ENCODE measurements around the gene LPCAT1. TPM values are rescaled to one million over a fixed set of nuclear protein-coding genes. Genes with fewer than 3 reads are reported as not detected.
A peak's percentile ranks its signal among the peaks of the same experiment; 100 is the strongest.

The LPCAT1 gene
- total RNA-seq, 1 experiment from 2014 or later: 47.5 TPM

DNA sequence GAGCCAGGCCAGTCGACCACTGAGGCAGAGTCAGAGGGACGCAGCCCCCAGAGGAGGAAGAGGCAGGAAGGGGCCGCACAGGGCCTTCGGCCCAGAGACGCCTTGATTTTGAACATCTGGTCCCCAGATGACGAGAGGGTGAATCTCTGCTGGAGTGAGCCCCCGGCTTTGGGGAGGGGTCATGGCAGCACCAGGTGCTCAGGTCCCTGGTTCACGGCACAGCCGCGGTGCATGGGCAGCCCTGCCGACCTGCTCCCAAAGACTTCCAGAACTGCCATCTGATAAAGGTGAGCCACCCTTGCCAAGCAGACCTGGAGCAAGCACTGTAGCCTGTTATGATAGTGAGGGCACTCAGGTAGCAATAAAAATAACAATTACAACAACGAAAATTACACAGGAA lies 29.8 kb downstream of the LPCAT1 start:
- DNase-seq (ENCODE audit: low read depth, low spot score): no peak
- in situ Hi-C loops (cut with HindIII; ENCODE audit: low pct_unique_long_range_greater_than_20kb, low sequenced_read_pairs): no loop called here

DNA sequence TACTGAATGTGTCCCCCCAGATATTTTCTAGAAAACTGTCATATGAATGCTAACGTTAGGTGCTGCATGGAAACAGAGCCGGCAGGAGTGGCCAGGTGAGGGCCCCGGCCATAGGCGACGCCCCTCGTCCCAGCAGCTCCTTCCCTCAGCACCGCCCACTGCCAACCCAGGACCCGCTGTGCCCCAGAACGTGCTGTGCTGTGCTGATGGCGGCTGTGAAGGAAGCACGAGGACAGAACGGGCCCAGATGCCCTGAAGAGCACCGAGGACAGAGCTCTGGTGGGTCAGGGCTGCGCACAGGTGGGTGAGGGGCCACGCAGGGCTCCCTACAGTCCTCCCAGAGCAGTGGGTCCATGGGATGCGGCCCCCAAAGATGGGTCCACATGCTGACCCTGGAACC lies 30.3 kb downstream of the LPCAT1 start:
- no peak for DNase-seq (ENCODE audit: low read depth, low spot score)
- in situ Hi-C loops (cut with HindIII; ENCODE audit: low pct_unique_long_range_greater_than_20kb, low sequenced_read_pairs): no loop called here

DNA sequence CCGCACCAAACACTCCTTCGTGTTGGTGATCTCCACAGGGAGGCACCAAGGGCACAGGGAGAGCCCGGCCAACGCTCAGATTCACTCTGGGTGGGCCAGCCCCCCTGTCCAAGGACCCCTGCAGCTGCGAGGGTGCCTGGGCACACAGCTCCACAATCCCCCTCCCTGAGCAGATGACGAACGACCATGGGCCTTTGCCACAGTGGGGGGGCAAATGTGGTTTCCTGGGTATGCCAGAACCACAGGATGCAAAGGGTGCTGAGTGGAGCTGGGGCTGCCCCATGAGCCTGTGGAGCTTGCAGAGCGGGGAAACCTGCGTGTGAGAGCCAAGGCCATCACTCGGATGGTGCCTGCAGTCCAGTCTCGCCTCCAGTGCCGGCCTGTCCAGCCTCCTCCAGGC lies 31.0 kb downstream of the LPCAT1 start:
- DNase-seq (ENCODE audit: low read depth, low spot score): no peak
- in situ Hi-C loops (cut with HindIII; ENCODE audit: low pct_unique_long_range_greater_than_20kb, low sequenced_read_pairs): no loop called here

DNA sequence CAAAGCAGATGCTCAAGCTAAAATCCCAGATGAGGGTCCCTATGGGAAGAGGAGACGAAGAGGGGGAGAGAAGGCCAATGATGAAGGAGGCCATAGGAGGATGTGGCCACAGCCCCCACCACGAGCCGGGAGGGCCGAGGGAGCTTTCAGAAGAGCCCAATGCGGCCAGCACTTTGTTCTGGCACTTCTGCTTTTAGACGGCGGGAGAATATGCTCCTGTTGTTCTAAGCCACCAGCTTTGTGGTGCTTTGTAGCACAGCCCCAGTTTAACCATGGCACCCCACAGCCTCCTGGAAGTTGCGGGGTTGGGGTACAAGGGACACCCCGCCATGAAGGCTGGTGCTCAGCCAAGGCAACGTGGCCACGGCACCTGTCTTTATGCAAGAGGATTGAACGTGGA lies 33.4 kb downstream of the LPCAT1 start:
- DNase-seq (ENCODE audit: low read depth, low spot score): no peak
- in situ Hi-C loops (cut with HindIII; ENCODE audit: low pct_unique_long_range_greater_than_20kb, low sequenced_read_pairs): no loop called here

- in situ Hi-C loops (cut with HindIII; ENCODE audit: low pct_unique_long_range_greater_than_20kb, low sequenced_read_pairs): no loop called here
These were observed 34.0 kb downstream of the LPCAT1 start for GRCh38 chr5:1489754-1490153.

GRCh38 chr5:1488882-1489680 lies 34.7 kb downstream of the LPCAT1 start:
- in situ Hi-C loops (cut with HindIII; ENCODE audit: low pct_unique_long_range_greater_than_20kb, low sequenced_read_pairs): no loop called here

More at GRCh38 chr5:1489754-1490153, 34.0 kb downstream of the LPCAT1 start:
- no peak for DNase-seq (ENCODE audit: low read depth, low spot score)

DNA sequence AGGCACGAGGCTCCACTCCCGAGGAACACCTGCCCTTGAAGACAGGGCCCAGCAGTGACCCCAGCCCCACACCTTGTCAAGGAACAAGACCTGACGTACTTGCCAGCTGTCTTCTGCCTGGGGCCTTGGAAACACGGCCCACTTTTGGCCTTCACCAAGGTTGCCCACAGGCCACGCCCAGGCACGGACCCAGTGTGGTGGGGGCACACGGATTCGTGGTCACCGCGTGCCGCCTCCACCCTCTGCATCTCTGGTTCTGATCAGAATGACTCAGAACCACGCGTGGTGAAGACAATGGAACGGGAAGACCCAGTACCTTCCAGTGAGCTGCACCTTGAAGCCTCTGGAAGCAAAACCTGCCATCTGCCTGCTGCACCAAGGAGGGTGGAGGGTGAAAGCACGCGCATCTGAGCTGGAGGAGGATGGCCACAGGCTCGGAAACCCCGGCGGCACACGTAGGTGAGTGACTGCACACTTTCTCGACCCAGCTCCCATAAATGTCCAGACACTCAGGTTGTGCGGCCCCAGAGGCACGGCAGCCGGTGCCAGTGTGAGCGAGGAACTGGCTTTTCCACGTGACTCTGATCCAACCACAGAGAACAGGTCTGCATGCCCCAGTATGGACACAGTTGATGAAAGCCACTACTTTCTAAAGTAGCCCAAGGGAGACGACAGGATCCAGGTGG lies 36.5 kb downstream of the LPCAT1 start:
- in situ Hi-C loops (cut with HindIII; ENCODE audit: low pct_unique_long_range_greater_than_20kb, low sequenced_read_pairs): no loop called here
- no peak for DNase-seq (ENCODE audit: low read depth, low spot score)

More at GRCh38 chr5:1488882-1489680, 34.7 kb downstream of the LPCAT1 start:
- DNase-seq (ENCODE audit: low read depth, low spot score): no peak

DNA sequence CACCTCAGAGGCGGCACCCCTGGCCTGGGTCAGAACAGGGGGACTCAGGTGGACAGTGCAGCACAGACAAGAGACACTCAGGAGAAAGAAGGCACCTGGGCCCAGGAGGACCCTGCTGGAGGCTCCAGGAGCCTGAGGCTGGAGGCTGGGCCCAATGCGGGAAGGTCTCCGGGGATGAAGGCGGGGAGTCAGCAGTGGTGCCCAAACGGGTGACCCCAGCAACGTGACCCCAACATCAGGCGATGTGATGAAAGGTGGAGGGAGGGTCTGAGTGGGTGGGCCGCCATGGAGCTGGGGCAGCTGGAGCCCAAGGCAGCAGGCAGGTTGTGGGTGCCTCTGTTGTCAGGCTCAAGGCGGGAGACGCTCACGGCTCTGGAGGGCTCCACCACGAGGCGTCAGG lies 37.5 kb downstream of the LPCAT1 start:
- in situ Hi-C loops (cut with HindIII; ENCODE audit: low pct_unique_long_range_greater_than_20kb, low sequenced_read_pairs): no loop called here
- DNase-seq (ENCODE audit: low read depth, low spot score): no peak

DNA sequence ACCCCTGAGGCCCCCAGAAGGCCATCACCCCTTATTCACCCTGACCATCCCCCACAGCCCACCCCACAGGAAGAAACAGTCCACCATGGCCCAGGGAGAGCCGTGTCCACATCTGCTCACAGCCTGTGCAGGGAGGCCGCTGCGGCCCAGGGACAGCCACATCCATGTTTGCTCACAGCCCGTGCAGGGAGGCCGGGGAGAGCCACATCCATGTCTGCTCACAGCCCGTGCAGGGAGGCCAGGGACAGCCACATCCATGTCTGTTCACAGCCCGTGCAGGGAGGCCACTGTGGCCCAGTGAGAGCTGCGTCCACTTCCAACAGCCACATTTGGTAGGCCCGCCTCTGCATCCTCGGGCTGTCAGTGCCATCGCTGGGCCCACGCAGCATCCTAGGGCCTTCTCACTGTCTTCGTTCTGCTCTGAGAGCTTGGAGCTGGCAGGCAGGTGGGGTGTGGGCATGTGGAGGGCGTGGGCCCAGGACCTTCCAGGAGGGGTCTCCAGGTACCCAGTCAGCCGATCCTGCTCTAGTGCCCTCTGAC lies 38.1 kb downstream of the LPCAT1 start:
- no peak for DNase-seq (ENCODE audit: low read depth, low spot score)
- in situ Hi-C loops (cut with HindIII; ENCODE audit: low pct_unique_long_range_greater_than_20kb, low sequenced_read_pairs): no loop called here

- in situ Hi-C loops (cut with HindIII; ENCODE audit: low pct_unique_long_range_greater_than_20kb, low sequenced_read_pairs): no loop called here
- no peak for DNase-seq (ENCODE audit: low read depth, low spot score)
These were observed 38.8 kb downstream of the LPCAT1 start for GRCh38 chr5:1484730-1485578.

DNA sequence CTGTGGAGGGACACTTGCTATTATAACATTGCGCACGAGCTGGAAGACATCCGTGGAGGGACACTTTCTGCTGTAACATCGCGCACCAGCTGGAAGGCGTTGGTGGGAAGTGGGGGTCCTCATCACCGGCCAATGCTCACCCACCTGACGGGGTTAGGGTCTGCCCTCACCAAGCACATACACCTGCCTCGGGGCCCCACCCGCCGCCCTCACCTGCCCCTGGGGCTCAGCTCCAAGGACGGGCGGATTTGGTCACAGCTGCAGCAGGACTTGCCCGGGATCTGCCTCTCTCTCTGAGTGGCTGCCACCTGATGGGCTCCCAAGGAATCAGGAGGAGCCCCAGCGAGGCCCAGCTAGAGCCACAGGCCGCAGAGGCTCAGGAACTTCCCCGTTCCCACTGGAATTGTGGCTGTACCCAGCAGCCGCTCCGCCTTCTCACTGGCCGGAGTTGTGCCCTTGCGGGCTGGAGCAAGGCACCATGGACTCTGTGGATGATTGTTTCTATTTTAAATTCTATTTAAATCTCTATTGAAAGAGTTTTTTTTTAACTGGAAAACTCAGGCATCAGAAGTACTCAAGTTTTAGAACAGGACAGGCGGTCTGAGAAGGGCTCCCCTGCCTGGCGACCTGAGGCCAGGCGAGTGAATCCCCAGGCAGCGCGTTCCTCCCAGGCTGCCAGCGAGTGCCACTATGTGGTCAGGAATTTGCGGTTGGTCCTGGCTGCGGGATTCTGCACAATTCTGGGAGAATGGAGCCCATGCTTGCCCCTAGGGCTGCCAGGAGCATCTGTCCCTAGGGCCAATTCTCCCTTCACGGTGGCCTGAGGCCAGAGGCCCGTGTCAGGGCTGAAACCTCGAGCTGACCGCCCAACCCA lies 39.7 kb downstream of the LPCAT1 start:
- in situ Hi-C loops (cut with HindIII; ENCODE audit: low pct_unique_long_range_greater_than_20kb, low sequenced_read_pairs): no loop called here
- no peak for DNase-seq (ENCODE audit: low read depth, low spot score)

GRCh38 chr5:1483064-1483463 lies 40.7 kb downstream of the LPCAT1 start:
- in situ Hi-C loops (cut with HindIII; ENCODE audit: low pct_unique_long_range_greater_than_20kb, low sequenced_read_pairs): no loop called here
- no peak for DNase-seq (ENCODE audit: low read depth, low spot score)

- no peak for DNase-seq (ENCODE audit: low read depth, low spot score)
- in situ Hi-C loops (cut with HindIII; ENCODE audit: low pct_unique_long_range_greater_than_20kb, low sequenced_read_pairs): no loop called here
These were observed 41.8 kb downstream of the LPCAT1 start for GRCh38 chr5:1481959-1482331.

DNA sequence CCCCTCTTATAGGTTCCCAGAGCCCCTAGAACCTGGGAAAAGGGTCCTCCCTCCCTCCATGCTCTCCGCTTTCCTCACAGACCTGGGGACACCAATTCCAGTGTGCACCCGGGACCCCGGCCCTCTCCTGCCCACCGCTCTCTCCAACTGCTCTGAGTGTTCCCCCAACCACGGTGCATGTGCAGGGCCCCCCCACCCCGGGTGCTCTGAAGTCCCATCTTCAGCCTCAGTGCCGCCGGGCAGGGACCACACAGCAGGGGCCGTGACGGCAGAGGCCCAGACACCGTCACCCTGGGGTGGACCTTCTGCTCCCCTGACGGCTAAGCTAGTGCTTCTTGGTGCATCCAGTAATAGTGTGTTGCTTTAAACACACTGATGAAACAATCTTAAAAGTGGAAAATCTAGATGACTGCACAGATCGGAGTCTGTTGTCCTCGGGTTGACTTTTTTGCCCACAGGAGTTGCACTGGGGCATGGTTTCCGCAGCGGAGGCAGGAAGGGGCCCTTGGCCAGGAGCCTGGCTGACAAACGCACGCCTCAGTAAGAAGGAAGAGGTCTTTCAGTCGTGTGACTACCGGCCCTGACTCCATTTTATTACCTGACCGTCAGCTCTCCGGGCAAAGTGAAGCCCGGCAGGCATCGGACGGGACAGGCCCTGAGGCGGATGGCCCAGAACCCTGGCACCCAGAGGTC lies 42.3 kb downstream of the LPCAT1 start:
- DNase-seq (ENCODE audit: low read depth, low spot score): no peak
- in situ Hi-C loops (cut with HindIII; ENCODE audit: low pct_unique_long_range_greater_than_20kb, low sequenced_read_pairs): no loop called here

DNA sequence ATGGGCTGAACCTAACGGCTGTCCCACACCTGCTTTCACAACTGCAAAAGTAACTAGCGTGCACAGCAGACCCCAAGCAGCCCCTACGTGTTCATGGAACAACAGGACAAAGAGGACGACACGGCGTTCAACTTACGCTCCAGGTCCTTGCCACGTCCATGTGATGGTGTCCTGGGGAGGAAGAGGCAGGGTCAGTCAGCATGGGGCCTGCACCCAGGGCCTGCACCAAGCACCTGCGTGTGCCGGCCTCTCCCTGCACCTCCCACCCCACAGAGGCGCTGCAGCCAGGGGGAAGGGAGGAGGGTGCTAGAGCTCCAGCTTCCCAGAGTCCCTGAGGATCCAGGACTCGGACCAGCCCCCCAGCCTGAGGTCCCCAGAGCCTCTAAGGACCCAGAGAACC lies 43.0 kb downstream of the LPCAT1 start:
- DNase-seq (ENCODE audit: low read depth, low spot score): no peak
- in situ Hi-C loops (cut with HindIII; ENCODE audit: low pct_unique_long_range_greater_than_20kb, low sequenced_read_pairs): no loop called here

GRCh38 chr5:1480217-1480616 lies 43.5 kb downstream of the LPCAT1 start:
- in situ Hi-C loops (cut with HindIII; ENCODE audit: low pct_unique_long_range_greater_than_20kb, low sequenced_read_pairs): no loop called here
- peak; percentile 41 for DNase-seq (ENCODE audit: low read depth, low spot score)
